Breast epithelium (tissue), 4 donors: Measurements from ENCODE around the gene ADAM21. TPM values are rescaled to one million over a fixed set of nuclear protein-coding genes. Genes with fewer than 3 reads are reported as not detected.
"Not testable (repeated sequence)": the region's sequence is repeated elsewhere in the genome, so short reads cannot be mapped to it uniquely, and the experiment has no call there.

Experiments used
- DNase-seq, 2 donors: peaks; one replicate each; pipeline ENCODE4 v3.0.0-alpha.2; 2019; ENCODE audit warnings: low spot score in 2 of 2
- H3K27ac ChIP-seq, 2 donors: fragments of 200-600 bp; sonication (generic) in 1 of 2; one replicate each; pipeline ENCODE4 v1.5.1; 2016 to 2019; ENCODE audit warnings: mild to moderate bottlenecking in 1 of 2
- H3K27me3 ChIP-seq, 2 donors: fragments of 200-600 bp; sonication (generic) in 1 of 2; one replicate each; pipeline versions ENCODE4 v1.5.1 to v1.6.0; 2017 to 2019; ENCODE audit warnings: control low read depth in 1 of 2, mild to moderate bottlenecking in 1 of 2
- H3K36me3 ChIP-seq: fragments of 200-600 bp; one replicate; pipeline ENCODE4 v1.5.1; 2019
- H3K4me1 ChIP-seq, 2 donors: fragments of 200-600 bp; sonication (generic); one replicate each; pipeline ENCODE4 v1.5.1; 2016 to 2019; ENCODE audit warnings: control low read depth in 1 of 2
- H3K4me3 ChIP-seq, 3 donors: fragments of 200-600 bp; sonication (generic); 1 replicate in 2 of 3; 2 replicates in 1 of 3; pipeline ENCODE4 v1.5.1; 2016 to 2019; ENCODE audit warnings: mild to moderate bottlenecking in 3 of 3, moderate library complexity in 2 of 3
- H3K9me3 ChIP-seq, 2 donors: fragments of 200-600 bp; sonication (generic) in 1 of 2; one replicate each; pipeline ENCODE4 v1.5.1; 2016 to 2019; ENCODE audit warnings: control low read depth in 1 of 2
- POLR2A ChIP-seq: fragments of 450-650 bp; IDR thresholded peaks from one replicate; pipeline ENCODE4 v1.6.1; 2016; ENCODE audit warnings: antibody characterized with exemption, mild to moderate bottlenecking, moderate library complexity
- POLR2AphosphoS5 ChIP-seq, 3 donors: sonication (generic); formaldehyde crosslinking; IDR thresholded peaks; one replicate each; pipeline ENCODE4 v1.6.1; 2017; ENCODE audit warnings: antibody characterized with exemption in 3 of 3
- intact Hi-C: fragments of 100-400 bp; cut with DNase I; formaldehyde crosslinking; loops from one replicate; pipeline ENCODE4 v1.15.1; 2023; ENCODE audit warnings: low total_unique reads
- total RNA-seq, 3 donors: library from RNA; depleted of rRNA; stranded (reverse); fragments of >200 nt; gene quantifications; one replicate each; pipeline ENCODE4 v1.1.0, GENCODE V29; 2016
- TF ChIP-seq, protein P1 (sequence below), 3 donors: fragments of 450-650 bp; IDR thresholded peaks; one replicate each; pipeline ENCODE4 v1.5.1; 2016 to 2017; ENCODE audit warnings: antibody characterized with exemption in 3 of 3, mild to moderate bottlenecking in 3 of 3, moderate library complexity in 3 of 3

ADAM21 gene
- under 1 TPM in 1 of 3 donors, not detected in 2; 0.16 TPM for total RNA-seq

DNA sequence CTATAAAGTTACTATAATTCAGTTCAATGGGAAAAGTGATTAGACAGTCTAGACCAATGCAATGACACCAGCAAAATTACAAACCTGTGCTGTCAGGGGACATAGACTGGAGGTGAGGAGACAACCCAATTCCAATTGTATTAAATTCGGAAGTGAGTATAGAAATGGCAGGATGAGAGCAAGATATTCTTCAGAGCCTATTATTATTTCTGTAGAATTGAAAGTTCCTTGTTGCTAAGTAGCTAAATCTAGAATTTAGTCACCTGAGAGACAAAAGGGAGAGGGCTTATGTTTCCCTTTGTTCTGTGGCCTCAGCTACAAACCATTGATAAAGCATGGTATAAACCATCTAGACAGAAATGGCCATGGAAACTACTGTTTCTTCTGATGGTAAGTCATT lies at the start of gene ADAM21:
ADAM21 (plus strand) TSS at position 301 of the 400 bp plus-strand sequence. CDS start 5,326 bp downstream, outside the sequence.
- H3K4me3 ChIP-seq, result no peak within 1 kb of the TSS
- no peaks in the 10 kb centered on the region for H3K36me3 ChIP-seq
- no peak for DNase-seq
- intact Hi-C loops, result no loop called here
- no peak within 1 kb of the TSS for H3K27ac ChIP-seq
- H3K4me1 ChIP-seq, result no peaks in the 10 kb centered on the region
- TF ChIP-seq POLR2AphosphoS5 (IDR thresholded peaks at IDR 0.05), result no peak
- H3K27me3 ChIP-seq, result no peaks in the 10 kb centered on the region
- no peaks in the 10 kb centered on the region for H3K9me3 ChIP-seq

DNA sequence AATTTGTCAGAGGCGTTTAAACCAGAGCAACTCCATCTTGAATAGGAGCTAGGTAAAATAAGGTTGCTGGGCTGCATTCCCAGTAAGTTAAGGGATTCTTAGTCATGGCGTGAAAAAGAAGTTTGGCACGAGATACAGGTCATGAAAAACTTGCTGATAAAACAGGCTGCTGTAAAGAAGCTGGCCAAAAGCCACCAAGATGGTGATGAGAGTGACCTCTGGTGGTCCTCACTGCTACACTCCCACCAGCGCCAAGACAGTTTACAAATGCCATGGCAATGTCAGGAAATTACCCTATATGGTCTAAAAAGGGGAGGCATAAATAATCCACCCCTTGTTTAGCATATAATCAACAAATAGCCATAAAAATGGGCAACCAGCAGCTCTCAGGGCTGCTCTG lies 48.6 kb upstream of the ADAM21 start:
- H3K27me3 ChIP-seq, DNase-seq, H3K9me3 ChIP-seq, H3K4me1 ChIP-seq, intact Hi-C loops, H3K36me3 ChIP-seq, H3K27ac ChIP-seq, H3K4me3 ChIP-seq: not testable (repeated sequence)

DNA sequence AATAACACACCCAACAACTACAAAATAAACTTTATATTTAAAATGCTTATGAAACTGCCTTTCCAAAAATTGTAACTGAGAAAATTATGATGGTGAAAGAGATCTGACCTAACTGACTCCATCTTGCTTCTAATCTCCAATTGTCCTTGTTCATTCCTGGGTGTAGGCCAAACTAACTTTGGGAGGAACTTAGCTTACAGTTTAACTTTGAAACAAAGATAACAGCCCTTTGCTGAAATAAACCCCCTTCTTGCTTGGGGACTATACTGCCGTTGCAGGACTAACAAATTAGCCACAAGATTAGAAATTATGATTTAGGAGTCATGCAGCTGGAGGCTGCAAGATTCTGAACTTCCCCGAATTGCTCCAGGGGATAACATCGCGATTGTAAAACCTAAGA lies 45.8 kb upstream of the ADAM21 start:
- H3K36me3 ChIP-seq, H3K9me3 ChIP-seq, H3K4me3 ChIP-seq, H3K27ac ChIP-seq, H3K27me3 ChIP-seq, H3K4me1 ChIP-seq, DNase-seq, intact Hi-C loops: not testable (repeated sequence)

DNA sequence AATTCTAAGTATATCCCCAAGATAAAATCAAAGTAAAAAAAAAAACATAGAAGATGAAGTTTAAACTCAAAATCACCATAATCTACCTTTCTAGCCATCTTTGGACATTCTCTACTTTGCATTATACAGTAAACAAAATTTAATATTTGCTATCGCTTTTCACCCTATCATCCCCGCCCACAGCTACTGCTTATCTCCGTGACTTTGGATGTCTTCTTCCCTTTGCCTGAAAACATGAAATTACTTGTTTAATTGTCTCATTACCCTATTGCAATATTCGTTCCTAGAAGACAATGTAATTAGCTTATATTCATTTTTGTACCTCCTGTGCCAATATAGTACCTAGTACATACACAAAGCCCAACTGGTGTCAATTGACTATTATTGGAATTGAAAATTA lies 44.4 kb upstream of the ADAM21 start:
- TF ChIP-seq POLR2A (no peak), POLR2AphosphoS5 (IDR thresholded peaks at IDR 0.05) (no peak)
- TF ChIP-seq, protein P1, sequence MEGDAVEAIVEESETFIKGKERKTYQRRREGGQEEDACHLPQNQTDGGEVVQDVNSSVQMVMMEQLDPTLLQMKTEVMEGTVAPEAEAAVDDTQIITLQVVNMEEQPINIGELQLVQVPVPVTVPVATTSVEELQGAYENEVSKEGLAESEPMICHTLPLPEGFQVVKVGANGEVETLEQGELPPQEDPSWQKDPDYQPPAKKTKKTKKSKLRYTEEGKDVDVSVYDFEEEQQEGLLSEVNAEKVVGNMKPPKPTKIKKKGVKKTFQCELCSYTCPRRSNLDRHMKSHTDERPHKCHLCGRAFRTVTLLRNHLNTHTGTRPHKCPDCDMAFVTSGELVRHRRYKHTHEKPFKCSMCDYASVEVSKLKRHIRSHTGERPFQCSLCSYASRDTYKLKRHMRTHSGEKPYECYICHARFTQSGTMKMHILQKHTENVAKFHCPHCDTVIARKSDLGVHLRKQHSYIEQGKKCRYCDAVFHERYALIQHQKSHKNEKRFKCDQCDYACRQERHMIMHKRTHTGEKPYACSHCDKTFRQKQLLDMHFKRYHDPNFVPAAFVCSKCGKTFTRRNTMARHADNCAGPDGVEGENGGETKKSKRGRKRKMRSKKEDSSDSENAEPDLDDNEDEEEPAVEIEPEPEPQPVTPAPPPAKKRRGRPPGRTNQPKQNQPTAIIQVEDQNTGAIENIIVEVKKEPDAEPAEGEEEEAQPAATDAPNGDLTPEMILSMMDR (IDR thresholded peaks at IDR 0.05), result no peak
- H3K27me3 ChIP-seq, result no peaks in the 10 kb centered on the region

DNA sequence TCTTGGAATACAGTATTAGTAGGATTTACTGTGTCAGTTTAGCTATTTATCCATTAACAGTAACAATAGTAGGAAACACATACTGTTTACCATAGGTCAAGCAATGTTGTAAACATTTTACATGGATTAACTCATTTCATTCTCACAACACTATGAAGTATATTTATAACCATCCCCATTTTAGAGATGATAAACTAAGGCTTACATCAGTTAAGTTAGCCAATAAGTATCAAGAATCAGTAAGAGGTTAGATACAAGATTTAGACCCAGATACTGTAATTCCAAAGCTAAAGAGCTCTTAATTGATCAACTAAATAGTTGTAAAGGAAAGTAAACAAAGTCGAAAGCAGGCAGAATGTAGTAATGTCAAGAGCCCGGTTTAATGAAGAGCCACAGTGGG lies 36.2 kb upstream of the ADAM21 start:
- Histone ChIP-seq H3K4me3 (peak overlapping the region; percentile 73 to 91 (median 78)), H3K4me1 (no peaks in the 10 kb centered on the region), H3K9me3 (no peaks in the 10 kb centered on the region), H3K36me3 (no peaks in the 10 kb centered on the region), H3K27me3 (no peaks in the 10 kb centered on the region), H3K27ac (no peak overlapping the region)
- no peak for TF ChIP-seq POLR2A
- TF ChIP-seq, protein P1 (IDR thresholded peaks at IDR 0.05), result no peak
- TF ChIP-seq POLR2AphosphoS5 (IDR thresholded peaks at IDR 0.05), result no peak
- no peak for DNase-seq
- intact Hi-C loops, result no loop called here

More for the DNA sequence above, 44.4 kb upstream of the ADAM21 start:
- Histone ChIP-seq H3K36me3 (no peaks in the 10 kb centered on the region), H3K4me1 (no peaks in the 10 kb centered on the region), H3K9me3 (no peaks in the 10 kb centered on the region), H3K27ac (no peak overlapping the region), H3K4me3 (no peak overlapping the region)
- DNase-seq, result no peak
- intact Hi-C loops, result no loop called here

DNA sequence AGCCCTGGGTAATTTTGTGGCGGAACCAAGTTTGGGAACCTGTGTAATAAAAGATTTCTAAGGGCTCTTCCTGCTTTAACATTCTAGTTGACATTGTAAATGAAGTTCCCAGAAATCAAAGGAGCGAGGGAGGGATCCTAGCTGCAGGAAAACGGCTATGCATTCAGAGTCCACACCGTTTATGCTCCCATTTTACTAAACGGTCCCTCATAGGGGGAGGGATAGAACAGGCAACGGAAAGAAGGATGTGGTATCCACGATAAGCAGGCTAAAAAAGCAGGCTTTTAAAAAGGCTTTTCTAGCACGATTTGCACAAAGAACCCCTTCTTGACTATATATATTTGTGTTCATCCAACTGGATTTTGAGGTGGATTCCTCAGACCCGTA lies 35.6 kb upstream of the ADAM21 start:
- intact Hi-C loops, result no loop called here
- peak overlapping the region; percentile 75 to 86 for H3K27ac ChIP-seq
- H3K4me1 ChIP-seq, result no peaks in the 10 kb centered on the region

More for the DNA sequence above, 35.6 kb upstream of the ADAM21 start:
- no peaks in the 10 kb centered on the region for H3K27me3 ChIP-seq
- peak overlapping the region; percentile 73 to 91 (median 78) for H3K4me3 ChIP-seq
- H3K36me3 ChIP-seq, result no peaks in the 10 kb centered on the region
- no peak for TF ChIP-seq POLR2AphosphoS5 (IDR thresholded peaks at IDR 0.05)
- TF ChIP-seq, protein P1 (IDR thresholded peaks at IDR 0.05), result no peak
- TF ChIP-seq POLR2A, result no peak
- DNase-seq, result no peak
- no peaks in the 10 kb centered on the region for H3K9me3 ChIP-seq
